Endodermal cell (in vitro differentiated cells): ENCODE measurements around the gene HDDC3. TPM values are rescaled to one million over a fixed set of nuclear protein-coding genes. Genes with fewer than 3 reads are reported as not detected.

ENCODE experiments used
- DNase-seq: peaks from one replicate; pipeline ENCODE4 v3.0.0-alpha.2; 2017
- H3K27ac ChIP-seq: 2 replicates; pipeline ENCODE4 v1.5.1; 2013; ENCODE audit warnings: mild to moderate bottlenecking, low read depth, low read length, moderate library complexity
- H3K27me3 ChIP-seq: 2 replicates; pipeline ENCODE4 v1.6.1; 2013; ENCODE audit warnings: mild to moderate bottlenecking, low read length, moderate library complexity; ENCODE audit not compliant: insufficient read depth, control insufficient read depth, poor library complexity, severe bottlenecking
- H3K36me3 ChIP-seq: 2 replicates; pipeline ENCODE4 v1.7.0; 2013; ENCODE audit warnings: mild to moderate bottlenecking, low read length, moderate library complexity; ENCODE audit not compliant: control insufficient read depth, insufficient read depth
- H3K4me1 ChIP-seq: one replicate; pipeline ENCODE4 v1.7.0; 2013; ENCODE audit warnings: low read length; ENCODE audit not compliant: control insufficient read depth, insufficient read depth
- H3K4me3 ChIP-seq: 2 replicates; pipeline ENCODE4 v1.5.1; 2013; ENCODE audit warnings: mild to moderate bottlenecking, low read length, moderate library complexity
- H3K9ac ChIP-seq: 2 replicates; pipeline ENCODE4 v1.6.1; 2013; ENCODE audit warnings: mild to moderate bottlenecking, low read length, moderate library complexity; ENCODE audit not compliant: poor library complexity, severe bottlenecking; ENCODE audit errors: extremely low read depth
- H3K9me3 ChIP-seq: 2 replicates; pipeline ENCODE4 v1.6.1; 2013; ENCODE audit warnings: mild to moderate bottlenecking, low read length, moderate library complexity; ENCODE audit not compliant: control insufficient read depth
- H3K27ac Mint-ChIP-seq: 2 replicates; pipeline ENCODE4 v1.8.0; 2020; ENCODE audit warnings: mixed read lengths
- H3K27me3 Mint-ChIP-seq: 2 replicates; pipeline ENCODE4 v1.8.0; 2021; ENCODE audit warnings: mild to moderate bottlenecking, mixed read lengths; ENCODE audit not compliant: insufficient read depth
- H3K36me3 Mint-ChIP-seq: 2 replicates; pipeline ENCODE4 v1.8.0; 2020; ENCODE audit warnings: low read depth, mixed read lengths
- H3K4me1 Mint-ChIP-seq: 2 replicates; pipeline ENCODE4 v1.8.0; 2020; ENCODE audit warnings: mixed read lengths
- H3K4me3 Mint-ChIP-seq: 2 replicates; pipeline ENCODE4 v1.8.0; 2020; ENCODE audit warnings: mild to moderate bottlenecking, moderate library complexity, mixed read lengths
- H3K9me3 Mint-ChIP-seq: 2 replicates; pipeline ENCODE4 v1.8.0; 2020; ENCODE audit warnings: mild to moderate bottlenecking, mixed read lengths
- WGBS, 2 experiments: methylation state at CpG; one replicate each; pipeline versions ENCODE4 v1.1.5 to v1.1.7; 2013; ENCODE audit warnings: missing lambda C conversion rate in 2 of 2, mixed read lengths in 1 of 2; ENCODE audit not compliant: insufficient coverage in 1 of 2, insufficient read length in 1 of 2; 5-methylcytosine and 5-hydroxymethylcytosine counted together
- total RNA-seq, 2 donors: library from RNA; stranded (reverse); fragmentation: NEBNext Ultra II Directional in 1 of 2; extraction: Animal tissue kit (Norgen Biotek cat#: 25700) in 1 of 2; gene quantifications; 2 replicates in 1 of 2; 3 replicates in 1 of 2; pipeline ENCODE4 v1.2.1, GENCODE V29; 2021
- TF ChIP-seq, protein P1 (sequence below): fragments of 200-600 bp; sonication (generic); conservative IDR thresholded peaks from 2 replicates; pipeline ENCODE4 v1.5.0; 2021; ENCODE audit warnings: antibody characterized with exemption, mild to moderate bottlenecking

HDDC3 gene
- total RNA-seq, 2 donors from 2014 or later: 15.3 to 21.5 TPM

DNA sequence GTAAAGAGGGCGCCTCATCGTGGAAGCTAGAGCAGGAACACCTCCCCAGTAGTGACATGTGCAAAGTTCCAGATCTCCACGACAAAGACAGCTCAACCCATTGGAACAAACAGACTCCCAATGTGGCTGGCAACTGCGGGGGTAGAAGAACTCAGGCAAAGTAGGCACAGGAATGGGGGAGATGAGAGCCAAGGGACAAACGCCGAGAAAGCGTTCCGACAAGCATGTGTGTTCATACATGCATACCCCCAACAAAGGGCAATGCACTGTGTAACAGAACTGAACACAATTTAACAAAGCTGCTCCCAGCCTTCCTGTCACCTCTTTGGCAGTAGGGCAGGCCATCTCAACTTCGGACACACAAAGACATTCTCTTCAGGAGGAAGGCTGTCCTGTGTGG, 33.9 kb upstream of the HDDC3 start:
- no peak overlapping the region for H3K4me3 ChIP-seq
- H3K9me3 Mint-ChIP-seq: no peaks in the 10 kb centered on the region

DNA sequence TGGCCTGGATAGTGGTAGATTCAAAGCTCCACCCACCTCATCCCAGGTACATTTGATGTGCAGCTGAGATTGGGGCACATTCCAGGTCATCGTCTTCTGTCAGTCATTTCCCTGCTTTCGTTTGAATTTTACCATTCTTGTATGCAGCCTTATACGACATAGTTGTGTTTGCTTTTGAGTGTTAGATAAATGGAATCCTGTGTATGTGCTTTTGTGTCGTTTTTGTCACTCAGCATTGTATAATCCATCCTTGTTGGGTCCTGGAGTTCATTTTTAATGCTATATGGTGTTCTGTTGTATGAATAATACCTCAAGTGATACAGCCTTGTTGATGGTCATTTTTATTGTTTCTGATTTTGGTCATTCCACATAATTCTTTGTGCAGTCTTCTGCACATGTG, 29.7 kb upstream of the HDDC3 start:
- Histone ChIP-seq H3K4me1 (no peaks in the 10 kb centered on the region), H3K9me3 (no peaks in the 10 kb centered on the region), H3K9ac (no peak overlapping the region), H3K27me3 (no peaks in the 10 kb centered on the region), H3K36me3 (peaks cover 58% of the 10 kb centered on the region), H3K27ac (no peak overlapping the region), H3K4me3 (no peak overlapping the region)
- Mint-ChIP-seq H3K36me3 (peaks cover 53% of the 10 kb centered on the region), H3K9me3 (no peaks in the 10 kb centered on the region), H3K27ac (no peak overlapping the region), H3K4me3 (no peak overlapping the region), H3K27me3 (no peaks in the 10 kb centered on the region), H3K4me1 (peaks cover 5% of the 10 kb centered on the region)
- WGBS, 2 experiments: 93 to 100% methylated on average over 4 of the region's 4 CpGs
- no peak for DNase-seq
- TF ChIP-seq, protein P1, sequence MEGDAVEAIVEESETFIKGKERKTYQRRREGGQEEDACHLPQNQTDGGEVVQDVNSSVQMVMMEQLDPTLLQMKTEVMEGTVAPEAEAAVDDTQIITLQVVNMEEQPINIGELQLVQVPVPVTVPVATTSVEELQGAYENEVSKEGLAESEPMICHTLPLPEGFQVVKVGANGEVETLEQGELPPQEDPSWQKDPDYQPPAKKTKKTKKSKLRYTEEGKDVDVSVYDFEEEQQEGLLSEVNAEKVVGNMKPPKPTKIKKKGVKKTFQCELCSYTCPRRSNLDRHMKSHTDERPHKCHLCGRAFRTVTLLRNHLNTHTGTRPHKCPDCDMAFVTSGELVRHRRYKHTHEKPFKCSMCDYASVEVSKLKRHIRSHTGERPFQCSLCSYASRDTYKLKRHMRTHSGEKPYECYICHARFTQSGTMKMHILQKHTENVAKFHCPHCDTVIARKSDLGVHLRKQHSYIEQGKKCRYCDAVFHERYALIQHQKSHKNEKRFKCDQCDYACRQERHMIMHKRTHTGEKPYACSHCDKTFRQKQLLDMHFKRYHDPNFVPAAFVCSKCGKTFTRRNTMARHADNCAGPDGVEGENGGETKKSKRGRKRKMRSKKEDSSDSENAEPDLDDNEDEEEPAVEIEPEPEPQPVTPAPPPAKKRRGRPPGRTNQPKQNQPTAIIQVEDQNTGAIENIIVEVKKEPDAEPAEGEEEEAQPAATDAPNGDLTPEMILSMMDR: no peak

More for the DNA sequence above, 33.9 kb upstream of the HDDC3 start:
- Histone ChIP-seq H3K9me3 (no peaks in the 10 kb centered on the region), H3K4me1 (no peaks in the 10 kb centered on the region), H3K27ac (no peak overlapping the region), H3K9ac (no peak overlapping the region), H3K36me3 (peaks cover 88% of the 10 kb centered on the region), H3K27me3 (no peaks in the 10 kb centered on the region)
- WGBS, 2 experiments: 97 to 98% methylated on average over 6 to 9 of the region's 9 CpGs
- H3K36me3 Mint-ChIP-seq: peaks cover 78% of the 10 kb centered on the region
- no peaks in the 10 kb centered on the region for H3K4me1 Mint-ChIP-seq
- H3K27me3 Mint-ChIP-seq: no peaks in the 10 kb centered on the region
- H3K27ac Mint-ChIP-seq: no peak overlapping the region
- TF ChIP-seq, protein P1: no peak
- no peak overlapping the region for H3K4me3 Mint-ChIP-seq
- DNase-seq: no peak

DNA sequence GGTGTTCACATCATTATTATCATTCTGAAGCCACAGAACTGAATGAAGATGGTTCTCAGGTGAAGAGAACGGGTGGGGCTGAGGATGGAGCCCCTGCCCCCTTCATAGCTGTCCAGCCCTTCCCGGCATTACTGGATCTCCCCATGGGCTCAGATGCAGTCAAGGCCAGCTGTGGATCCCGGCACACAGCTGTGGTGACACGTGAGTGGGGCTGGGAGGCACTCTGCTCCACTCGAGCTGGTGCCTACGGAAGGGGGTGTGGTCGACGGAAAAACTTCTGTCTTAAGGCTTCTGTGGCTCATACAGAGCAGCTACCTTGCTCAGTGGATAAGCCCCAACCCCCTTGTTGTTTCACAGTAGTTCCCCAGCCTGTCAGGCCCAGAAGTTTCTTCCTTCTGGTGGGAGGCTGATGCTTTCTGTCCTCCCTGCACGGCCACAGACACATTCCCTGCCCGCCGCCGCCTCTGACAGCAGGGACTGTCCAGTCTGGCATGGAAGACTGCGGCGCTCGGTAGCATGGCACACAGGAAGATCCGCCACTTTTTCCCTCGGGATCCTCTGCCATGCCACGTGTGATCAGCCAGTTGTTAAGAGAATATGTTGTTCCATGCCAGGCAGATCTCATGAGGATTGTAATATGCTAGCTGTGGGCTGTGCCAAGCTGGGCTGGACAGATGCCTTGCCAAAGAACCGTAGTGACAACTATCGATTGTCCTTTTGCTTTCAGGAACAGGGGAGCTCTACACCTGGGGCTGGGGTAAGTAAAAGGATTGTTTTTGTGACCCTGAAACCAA, 28.1 kb upstream of the HDDC3 start:
- peaks cover 10% of the 10 kb centered on the region for H3K4me1 Mint-ChIP-seq
- Histone ChIP-seq H3K27ac (no peak overlapping the region), H3K36me3 (peaks cover 43% of the 10 kb centered on the region), H3K9ac (no peak overlapping the region), H3K4me1 (no peaks in the 10 kb centered on the region), H3K4me3 (no peak overlapping the region), H3K27me3 (no peaks in the 10 kb centered on the region), H3K9me3 (no peaks in the 10 kb centered on the region)
- no peak for DNase-seq
- H3K27me3 Mint-ChIP-seq: no peaks in the 10 kb centered on the region
- H3K27ac Mint-ChIP-seq: no peak overlapping the region
- WGBS, 2 experiments: 90 to 96% methylated on average over 19 to 20 of the region's 20 CpGs
- peaks cover 43% of the 10 kb centered on the region for H3K36me3 Mint-ChIP-seq
- H3K9me3 Mint-ChIP-seq: no peaks in the 10 kb centered on the region
- TF ChIP-seq, protein P1: no peak
- no peak overlapping the region for H3K4me3 Mint-ChIP-seq
